ENCODE results near the gene GFER. TPM values are rescaled to one million over a fixed set of nuclear protein-coding genes. Genes with fewer than 3 reads are reported as not detected.

Gene GFER
- total RNA-seq, 1 donor, result 9.0 TPM

DNA sequence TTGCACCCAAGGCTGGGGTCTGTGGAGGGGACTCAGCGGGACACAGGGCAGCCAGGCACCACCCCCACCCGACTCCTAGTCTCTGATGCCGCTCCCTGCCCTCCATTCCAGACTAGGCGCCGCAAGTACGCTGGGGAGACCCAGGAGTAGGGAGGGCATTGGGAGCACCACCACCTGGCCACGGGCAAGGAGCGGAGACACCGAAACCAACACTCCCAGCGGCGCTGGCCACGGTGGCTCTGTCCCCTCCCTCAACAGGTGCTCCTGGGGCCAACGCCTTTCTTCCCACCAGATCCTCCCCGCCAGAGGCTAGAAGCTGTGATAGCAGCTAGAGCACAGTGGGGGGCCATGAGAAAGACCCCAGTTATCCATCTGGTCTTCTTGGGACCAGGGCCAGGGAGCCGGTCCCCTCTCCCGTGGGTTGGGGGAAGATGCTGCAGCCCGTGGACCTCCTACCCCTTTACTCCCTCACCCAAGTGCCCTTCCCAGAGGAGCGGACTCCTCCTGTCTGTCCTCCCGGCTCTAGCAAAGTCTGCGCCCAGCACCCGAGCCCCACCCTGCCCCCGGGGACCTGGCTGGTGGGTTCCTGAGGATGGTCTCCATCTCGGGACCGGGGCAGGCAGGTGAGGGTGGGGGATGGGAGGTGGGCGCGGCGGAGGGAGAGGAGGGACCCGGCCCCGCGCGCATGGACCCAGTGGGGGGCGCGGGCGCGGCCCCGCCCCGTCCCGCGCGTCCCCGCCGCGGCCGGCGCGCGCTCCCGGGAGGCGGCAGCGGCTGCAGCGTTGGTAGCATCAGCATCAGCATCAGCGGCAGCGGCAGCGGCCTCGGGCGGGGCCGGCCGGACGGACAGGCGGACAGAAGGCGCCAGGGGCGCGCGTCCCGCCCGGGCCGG lies 5.5 kb downstream of the GFER start, which contains the start of gene SYNGR3:
Gene SYNGR3, plus strand, starts transcription at position 762 of the 892 bp plus-strand sequence. CDS start 133 bp downstream, outside the sequence.
- Histone ChIP-seq H3K9me3 (ENCODE audit: low read depth, low read length) (no peaks in the 10 kb centered on the region), H3K4me3 (ENCODE audit: low read length) (peak within 1 kb of the TSS; percentile 18), H3K27me3 (ENCODE audit: insufficient read depth, low read length) (peaks cover 23% of the 10 kb centered on the region), H3K4me1 (ENCODE audit: insufficient read depth, low read length) (peaks cover 32% of the 10 kb centered on the region)

DNA sequence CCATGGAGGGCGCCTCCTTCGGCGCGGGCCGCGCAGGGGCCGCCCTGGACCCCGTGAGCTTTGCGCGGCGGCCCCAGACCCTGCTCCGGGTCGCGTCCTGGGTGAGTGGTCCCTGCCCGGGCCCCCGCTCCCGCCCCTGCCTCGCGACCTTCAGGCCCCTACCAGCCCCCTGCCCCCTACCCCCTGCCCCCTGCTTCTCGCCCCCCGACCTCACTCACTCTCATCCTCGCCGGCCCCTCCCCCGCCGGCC lies 6.0 kb downstream of the GFER start:
- no peaks in the 10 kb centered on the region for H3K9me3 ChIP-seq (ENCODE audit: low read depth, low read length)
- H3K4me1 ChIP-seq (ENCODE audit: insufficient read depth, low read length), result peaks cover 26% of the 10 kb centered on the region
- H3K27me3 ChIP-seq (ENCODE audit: insufficient read depth, low read length), result peaks cover 23% of the 10 kb centered on the region
- H3K4me3 ChIP-seq (ENCODE audit: low read length), result no peak overlapping the region

DNA sequence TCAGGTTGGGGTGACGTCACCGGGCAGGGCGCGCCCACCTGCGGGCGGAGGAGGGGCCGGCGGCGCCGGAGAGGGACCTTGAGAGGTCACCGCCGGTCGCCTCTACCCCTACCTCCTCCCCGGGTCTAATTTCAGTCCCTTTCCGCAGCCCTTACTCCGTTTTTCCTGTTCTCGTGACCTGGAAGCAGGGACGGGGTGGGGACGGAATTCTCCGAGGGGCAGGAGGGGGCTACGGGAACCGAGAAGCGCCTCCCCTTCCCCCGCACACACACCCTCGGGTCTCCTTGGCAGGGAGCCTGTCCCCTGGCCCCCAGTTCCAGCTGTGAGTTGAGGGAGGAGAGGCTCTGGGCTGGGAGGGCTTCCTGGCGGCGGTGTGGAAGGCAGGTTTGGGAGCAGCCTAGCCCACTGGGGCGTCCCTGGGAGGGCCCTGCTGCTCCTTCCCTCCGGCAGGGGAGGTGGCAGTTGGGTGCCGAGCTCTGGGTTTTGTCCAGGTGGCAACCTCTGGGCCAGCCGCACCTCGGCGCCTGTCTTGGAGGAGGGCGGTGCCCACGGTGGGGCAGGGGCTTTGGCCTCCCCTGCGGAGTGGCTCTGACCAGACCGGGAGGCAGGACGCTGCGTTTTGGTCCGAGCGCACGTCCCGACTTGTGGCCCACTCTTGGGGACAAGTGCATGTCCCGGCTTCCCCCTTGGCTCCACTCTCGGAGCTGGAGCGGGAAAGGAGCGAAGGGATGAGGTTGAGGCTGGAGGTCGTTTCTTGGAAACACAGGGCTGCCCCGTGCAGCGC lies 6.5 kb downstream of the GFER start:
- H3K27me3 ChIP-seq (ENCODE audit: insufficient read depth, low read length), result peaks cover 23% of the 10 kb centered on the region
- no peaks in the 10 kb centered on the region for H3K9me3 ChIP-seq (ENCODE audit: low read depth, low read length)
- peaks cover 21% of the 10 kb centered on the region for H3K4me1 ChIP-seq (ENCODE audit: insufficient read depth, low read length)
- peak overlapping the region; percentile 18 for H3K4me3 ChIP-seq (ENCODE audit: low read length)

DNA sequence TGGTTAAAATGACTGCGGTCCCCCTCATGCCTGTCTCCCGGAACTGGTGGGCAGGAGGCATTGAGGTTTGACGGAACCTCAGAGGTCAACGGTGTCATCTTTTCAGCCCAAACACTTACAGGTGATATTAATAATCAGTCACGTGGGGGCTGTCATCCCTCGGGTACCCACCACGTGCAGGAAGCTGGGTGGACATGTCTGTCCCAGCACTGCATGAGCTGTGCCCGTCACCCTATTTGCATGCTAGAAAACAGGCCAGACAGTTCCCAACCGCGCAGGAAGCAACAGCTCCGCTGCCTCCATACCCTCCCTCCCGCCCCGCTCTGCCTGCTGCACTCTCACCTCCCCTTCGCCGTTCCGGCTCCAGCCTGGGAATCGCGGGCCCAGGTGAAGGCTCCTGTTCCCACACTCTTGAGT lies 7.2 kb downstream of the GFER start:
- H3K4me3 ChIP-seq (ENCODE audit: low read length), result no peak overlapping the region
- no peaks in the 10 kb centered on the region for H3K9me3 ChIP-seq (ENCODE audit: low read depth, low read length)
- H3K27me3 ChIP-seq (ENCODE audit: insufficient read depth, low read length), result peaks cover 23% of the 10 kb centered on the region
- H3K4me1 ChIP-seq (ENCODE audit: insufficient read depth, low read length), result peaks cover 21% of the 10 kb centered on the region

DNA sequence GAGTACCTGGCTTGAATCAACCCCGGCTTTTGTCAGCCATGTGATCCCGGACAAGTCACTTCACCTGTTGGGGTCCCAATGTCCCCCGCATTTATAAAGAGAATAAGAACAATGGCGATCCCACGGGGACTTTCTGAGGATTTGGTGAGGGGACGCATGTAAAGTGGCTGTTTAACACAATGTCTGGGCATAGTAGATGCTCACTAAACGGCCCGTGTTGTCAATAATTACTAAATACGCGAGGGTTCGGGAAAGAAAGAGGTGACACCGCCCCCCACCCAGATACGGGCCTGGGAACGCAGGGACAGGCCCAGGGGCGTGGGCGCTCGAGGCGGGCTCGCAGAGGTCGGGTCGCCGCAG lies 7.6 kb downstream of the GFER start:
- Histone ChIP-seq H3K4me1 (ENCODE audit: insufficient read depth, low read length) (peaks cover 21% of the 10 kb centered on the region), H3K4me3 (ENCODE audit: low read length) (peak overlapping the region; percentile 15), H3K9me3 (ENCODE audit: low read depth, low read length) (no peaks in the 10 kb centered on the region), H3K27me3 (ENCODE audit: insufficient read depth, low read length) (peaks cover 23% of the 10 kb centered on the region)

- no peaks in the 10 kb centered on the region for H3K9me3 ChIP-seq (ENCODE audit: low read depth, low read length)
- peaks cover 23% of the 10 kb centered on the region for H3K27me3 ChIP-seq (ENCODE audit: insufficient read depth, low read length)
- H3K4me1 ChIP-seq (ENCODE audit: insufficient read depth, low read length), result peaks cover 21% of the 10 kb centered on the region
- H3K4me3 ChIP-seq (ENCODE audit: low read length), result peak overlapping the region; percentile 15
Observed at GRCh38 chr16:1991948-1992703, 8.1 kb downstream of the GFER start.

GRCh38 chr16:1992704-1993317 lies 8.8 kb downstream of the GFER start:
- H3K4me1 ChIP-seq (ENCODE audit: insufficient read depth, low read length), result peaks cover 21% of the 10 kb centered on the region
- no peaks in the 10 kb centered on the region for H3K9me3 ChIP-seq (ENCODE audit: low read depth, low read length)
- H3K27me3 ChIP-seq (ENCODE audit: insufficient read depth, low read length), result peaks cover 23% of the 10 kb centered on the region
- no peak overlapping the region for H3K4me3 ChIP-seq (ENCODE audit: low read length)

DNA sequence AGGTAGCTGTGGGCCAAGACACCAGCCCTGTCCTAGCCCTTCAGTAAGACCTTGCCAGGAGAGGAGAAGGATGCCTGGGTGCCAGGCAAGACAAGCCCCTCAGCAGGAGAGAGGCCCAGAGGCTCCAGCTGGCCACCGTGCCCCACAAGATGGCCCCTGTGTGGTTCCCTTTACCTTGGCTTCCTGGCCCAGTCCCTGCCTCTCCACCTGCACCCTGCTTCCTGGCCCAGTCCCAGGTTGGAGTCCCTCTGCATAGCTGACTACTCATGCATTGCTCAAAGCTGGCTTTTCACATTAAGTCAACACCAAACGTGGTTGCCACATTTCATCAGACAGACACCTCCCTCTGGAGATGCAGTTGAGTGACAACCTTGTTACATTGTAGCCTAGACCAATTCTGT lies 9.7 kb downstream of the GFER start:
- Histone ChIP-seq H3K27me3 (ENCODE audit: insufficient read depth, low read length) (peaks cover 20% of the 10 kb centered on the region), H3K4me1 (ENCODE audit: insufficient read depth, low read length) (peaks cover 21% of the 10 kb centered on the region), H3K9me3 (ENCODE audit: low read depth, low read length) (no peaks in the 10 kb centered on the region), H3K4me3 (ENCODE audit: low read length) (no peak overlapping the region)

- Histone ChIP-seq H3K4me1 (ENCODE audit: insufficient read depth, low read length) (no peaks in the 10 kb centered on the region), H3K4me3 (ENCODE audit: low read length) (no peak overlapping the region), H3K27me3 (ENCODE audit: insufficient read depth, low read length) (no peaks in the 10 kb centered on the region), H3K9me3 (ENCODE audit: low read depth, low read length) (no peaks in the 10 kb centered on the region)
Observed at GRCh38 chr16:1997494-1998359, 13.7 kb downstream of the GFER start.

DNA sequence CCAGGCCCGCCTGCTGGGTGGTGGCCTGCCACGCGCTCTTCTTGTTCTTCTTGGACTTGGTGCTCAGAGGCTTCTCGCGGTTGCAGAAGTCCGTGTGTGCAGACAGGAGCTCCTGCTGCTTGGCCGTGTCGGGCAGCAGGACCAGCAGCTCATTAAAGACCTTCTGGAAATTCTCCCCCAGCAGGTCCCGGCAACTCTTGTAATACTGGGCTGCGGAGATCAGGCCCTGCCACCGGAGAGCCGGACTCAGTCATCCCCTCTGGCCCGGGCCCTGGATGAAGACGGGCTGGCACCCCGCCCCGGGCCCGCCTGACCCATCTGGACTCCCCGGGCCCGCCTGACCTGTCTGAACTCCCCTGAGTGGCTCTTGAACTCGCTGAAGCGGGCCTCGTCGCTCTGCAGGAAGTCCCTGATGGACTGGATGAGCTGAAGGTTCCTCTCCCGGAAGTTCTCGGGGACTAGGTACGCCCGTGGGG lies 14.4 kb downstream of the GFER start:
- no peak overlapping the region for H3K4me3 ChIP-seq (ENCODE audit: low read length)
- H3K27me3 ChIP-seq (ENCODE audit: insufficient read depth, low read length), result no peaks in the 10 kb centered on the region
- H3K4me1 ChIP-seq (ENCODE audit: insufficient read depth, low read length), result no peaks in the 10 kb centered on the region
- no peaks in the 10 kb centered on the region for H3K9me3 ChIP-seq (ENCODE audit: low read depth, low read length)

DNA sequence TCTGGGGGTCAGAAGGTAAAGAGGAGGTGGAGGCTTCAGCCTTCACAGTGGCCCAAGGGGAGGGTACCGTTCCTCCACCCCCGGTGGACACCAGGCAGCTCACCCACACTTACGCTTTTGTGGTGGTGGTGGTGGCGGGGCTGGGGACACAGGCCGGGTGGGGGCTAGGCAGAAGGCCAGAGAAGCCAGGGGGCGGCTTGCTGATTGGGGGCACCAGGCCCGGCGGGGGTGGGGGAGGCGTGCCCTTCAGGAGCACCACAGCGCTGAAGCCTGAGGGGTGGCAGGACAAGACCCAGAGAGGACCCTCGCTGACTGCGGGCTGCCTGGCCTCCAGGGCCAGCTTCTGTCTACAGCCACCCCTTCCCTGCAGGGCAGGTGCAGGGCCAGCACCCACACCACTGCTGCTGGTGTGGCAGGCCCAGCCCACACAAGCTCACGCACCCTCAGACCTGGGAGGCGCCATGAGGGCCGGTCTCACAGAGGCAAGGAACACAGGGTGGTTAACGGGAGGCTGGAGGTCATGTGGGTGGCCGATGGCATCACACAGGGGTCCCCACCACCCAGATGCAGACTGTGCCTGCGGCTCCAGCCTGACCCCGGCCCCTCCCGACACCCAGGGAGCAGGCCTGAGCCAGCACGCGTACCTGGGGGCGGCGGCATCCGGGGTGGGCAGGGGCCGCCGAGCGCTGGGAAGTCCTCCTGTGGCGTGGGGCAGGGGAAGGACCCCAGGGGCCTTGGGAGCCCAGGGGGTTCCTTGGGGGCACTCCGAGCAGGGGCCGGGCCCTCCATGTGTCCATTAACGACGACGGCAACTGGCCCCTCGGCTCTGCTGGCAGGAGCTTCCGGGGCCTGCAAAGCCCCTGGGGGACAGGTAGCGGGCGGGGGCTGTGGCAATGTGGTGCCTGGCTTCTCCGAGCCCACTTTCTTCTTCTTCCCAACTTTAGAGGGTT lies 15.1 kb downstream of the GFER start:
- Histone ChIP-seq H3K9me3 (ENCODE audit: low read depth, low read length) (no peaks in the 10 kb centered on the region), H3K27me3 (ENCODE audit: insufficient read depth, low read length) (no peaks in the 10 kb centered on the region), H3K4me1 (ENCODE audit: insufficient read depth, low read length) (peaks cover 4% of the 10 kb centered on the region), H3K4me3 (ENCODE audit: low read length) (no peak overlapping the region)

DNA sequence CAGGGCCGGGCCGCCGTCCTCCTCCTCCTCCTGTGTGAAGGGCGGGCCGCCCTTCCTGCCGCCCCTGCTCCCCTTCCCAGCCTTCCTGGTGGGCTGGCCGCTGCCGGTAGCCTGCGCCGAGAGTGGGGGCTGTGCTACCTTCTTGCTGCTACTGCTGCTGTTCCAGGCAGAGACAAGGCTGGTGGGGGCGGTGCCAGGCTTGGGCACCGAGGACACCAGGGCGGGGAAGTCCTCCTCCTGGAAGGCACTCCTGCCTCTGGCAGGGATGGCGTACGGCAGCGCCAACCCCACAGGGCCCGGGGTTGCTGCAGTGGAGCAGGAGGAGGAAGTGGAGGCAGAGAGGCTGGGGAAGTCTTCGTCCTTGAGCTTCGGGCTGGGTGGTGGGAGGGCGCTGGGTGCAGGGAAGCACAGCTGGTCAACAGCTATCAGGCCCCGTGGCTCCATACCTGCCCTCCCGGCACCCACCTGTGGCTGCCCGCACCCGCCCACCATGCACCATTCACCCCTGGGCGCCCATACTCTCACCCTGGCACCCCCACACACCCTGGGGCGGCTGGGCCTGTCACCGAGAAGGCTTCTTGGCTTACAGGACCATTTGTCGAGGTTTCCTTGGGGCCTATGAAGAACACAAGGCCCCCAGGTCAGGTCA lies 16.0 kb downstream of the GFER start:
- Histone ChIP-seq H3K4me1 (ENCODE audit: insufficient read depth, low read length) (peaks cover 9% of the 10 kb centered on the region), H3K27me3 (ENCODE audit: insufficient read depth, low read length) (no peaks in the 10 kb centered on the region), H3K4me3 (ENCODE audit: low read length) (no peak overlapping the region), H3K9me3 (ENCODE audit: low read depth, low read length) (no peaks in the 10 kb centered on the region)

DNA sequence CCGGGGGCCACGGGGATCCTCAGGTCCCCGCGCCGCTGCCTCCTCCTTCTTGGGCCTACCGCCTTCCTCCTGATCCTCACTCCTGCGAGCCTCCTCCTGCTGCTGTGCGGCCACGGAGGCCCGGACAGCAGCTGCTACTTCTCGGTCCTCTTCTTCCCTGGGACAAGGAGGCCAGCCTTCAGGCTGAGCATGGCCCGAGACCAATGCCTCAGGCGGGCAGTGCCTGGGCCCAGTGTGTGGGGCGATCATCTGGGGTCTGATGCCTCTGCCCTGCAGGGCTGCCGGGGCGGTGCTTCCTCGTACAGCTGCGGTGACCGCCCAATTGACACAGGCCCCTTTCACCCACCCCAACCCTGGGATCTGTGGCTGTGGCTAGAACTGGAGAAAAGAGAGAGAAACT lies 17.0 kb downstream of the GFER start:
- Histone ChIP-seq H3K27me3 (ENCODE audit: insufficient read depth, low read length) (no peaks in the 10 kb centered on the region), H3K4me3 (ENCODE audit: low read length) (no peak overlapping the region), H3K4me1 (ENCODE audit: insufficient read depth, low read length) (peaks cover 19% of the 10 kb centered on the region), H3K9me3 (ENCODE audit: low read depth, low read length) (no peaks in the 10 kb centered on the region)

All from mononuclear cell (primary cell).